ENCODE data around the gene MTCL3.

- TF ChIP-seq YY1 (IDR thresholded peaks at IDR 0.05; ENCODE audit: insufficient read depth, insufficient read length), result no peak
- no peak for TF ChIP-seq ZNF274 (IDR thresholded peaks at IDR 0.05; ENCODE audit: low read depth, low read length)
These were observed 54.2 kb downstream of the MTCL3 start for GRCh38 chr6:127464881-127465459.

Data from NT2/D1 (cell line).